OCI-LY7 (cell line): ENCODE results near the gene SOAT2. TPM values are rescaled to one million over a fixed set of nuclear protein-coding genes. Genes with fewer than 3 reads are reported as not detected.

Experiments
- BruUV-seq: library from RNA; stranded (reverse); fragments of 400-500 nt; replicated peaks from 2 replicates; lab custom pipeline; 2021; lab: Mats Ljungman, UMichigan
- CTCF ChIA-PET: fragments of 300-600 bp; sonication (Branson Sonifier 250); formaldehyde crosslinking; loops from one replicate; lab custom pipeline; 2022; ENCODE audit warnings: antibody characterized with exemption; ENCODE audit not compliant: unreplicated experiment; lab: Charles Lee
- POLR2A ChIA-PET: fragments of 300-600 bp; sonication (Branson Sonifier 250); formaldehyde crosslinking; loops from one replicate; lab custom pipeline; 2022; ENCODE audit warnings: antibody characterized with exemption; lab: Charles Lee
- DNase-seq: peaks from one replicate; pipeline ENCODE4 v3.0.0-alpha.2; 2015; ENCODE audit warnings: low spot score
- H2AFZ ChIP-seq: fragments of 200-600 bp; sonication (generic), shearing (Covaris generic); 2 replicates; pipeline ENCODE4 v1.6.1; 2014; ENCODE audit warnings: mild to moderate bottlenecking, antibody characterized with exemption, low read length, moderate library complexity
- H3K27ac ChIP-seq: fragments of 200-600 bp; sonication (generic); 2 replicates; pipeline ENCODE4 v1.5.1; 2014; ENCODE audit warnings: mixed run types, low read depth, mild to moderate bottlenecking, moderate library complexity, low read length, inconsistent platforms; ENCODE audit not compliant: poor library complexity, severe bottlenecking
- H3K36me3 ChIP-seq: fragments of 200-600 bp; sonication (generic); 2 replicates; pipeline ENCODE4 v1.6.1; 2014; ENCODE audit warnings: mild to moderate bottlenecking, antibody characterized with exemption, low read length, moderate library complexity, mixed read lengths; ENCODE audit not compliant: insufficient read depth
- H3K4me1 ChIP-seq: fragments of 200-600 bp; sonication (generic); 2 replicates; pipeline ENCODE4 v1.5.1; 2014; ENCODE audit warnings: mild to moderate bottlenecking, low read length; ENCODE audit not compliant: insufficient read depth, poor library complexity, severe bottlenecking
- H3K4me2 ChIP-seq: fragments of 200-600 bp; sonication (generic); 2 replicates; pipeline ENCODE4 v1.6.1; 2014; ENCODE audit warnings: mild to moderate bottlenecking, low read length
- H3K4me3 ChIP-seq: fragments of 200-600 bp; sonication (generic); 2 replicates; pipeline ENCODE4 v1.5.1; 2014; ENCODE audit warnings: mild to moderate bottlenecking, low read depth, low read length; ENCODE audit not compliant: poor library complexity, severe bottlenecking
- H3K79me2 ChIP-seq: fragments of 200-600 bp; sonication (generic); 2 replicates; pipeline ENCODE4 v1.6.1; 2016; ENCODE audit warnings: low read depth, mild to moderate bottlenecking, low read length, moderate library complexity, mixed read lengths; ENCODE audit not compliant: insufficient read depth
- H3K9me2 ChIP-seq: fragments of 200-600 bp; sonication (generic); 2 replicates; pipeline ENCODE4 v1.6.1; 2016; ENCODE audit warnings: mild to moderate bottlenecking, low read length, mixed read lengths; ENCODE audit not compliant: insufficient read depth
- H3K9me3 ChIP-seq: fragments of 200-600 bp; sonication (generic); 2 replicates; pipeline ENCODE4 v1.6.1; 2014; ENCODE audit warnings: mild to moderate bottlenecking, mixed run types, low read length, mixed read lengths
- H4K20me1 ChIP-seq: fragments of 200-600 bp; sonication (generic); 2 replicates; pipeline ENCODE4 v1.6.1; 2014; ENCODE audit warnings: mild to moderate bottlenecking, antibody characterized with exemption, low read length, moderate library complexity, mixed read lengths; ENCODE audit not compliant: insufficient read depth
- EZH2phosphoT487 ChIP-seq: fragments of 200-600 bp; sonication (generic); IDR thresholded peaks from 2 replicates; pipeline ENCODE4 v1.6.1; 2018; ENCODE audit warnings: low read depth, borderline replicate concordance, mild to moderate bottlenecking, mixed run types, antibody characterized with exemption, low read length, moderate library complexity, mixed read lengths
- intact Hi-C: fragments of 100-400 bp; cut with micrococcal nuclease; formaldehyde crosslinking; loops from one replicate; pipeline ENCODE4 v1.10.0; 2022; ENCODE audit not compliant: unreplicated experiment
- total RNA-seq, 2 experiments: library from RNA; depleted of rRNA in 1 of 2; stranded (reverse); fragments of >200 nt in 1 of 2; shearing (Covaris generic) in 1 of 2; gene quantifications; 2 replicates each; pipeline ENCODE4 v1.2.3, GENCODE V29; 2014 to 2022
- TF ChIP-seq, protein P1 (sequence below): fragments of 200-600 bp; sonication (generic); conservative IDR thresholded peaks from 2 replicates; pipeline ENCODE4 v1.5.1; 2014; ENCODE audit warnings: mild to moderate bottlenecking, antibody characterized with exemption, low read length, moderate library complexity, mixed read lengths

Gene SOAT2
- total RNA-seq, 2 experiments from 2014 or later = 0.06 to 1.8 TPM

DNA sequence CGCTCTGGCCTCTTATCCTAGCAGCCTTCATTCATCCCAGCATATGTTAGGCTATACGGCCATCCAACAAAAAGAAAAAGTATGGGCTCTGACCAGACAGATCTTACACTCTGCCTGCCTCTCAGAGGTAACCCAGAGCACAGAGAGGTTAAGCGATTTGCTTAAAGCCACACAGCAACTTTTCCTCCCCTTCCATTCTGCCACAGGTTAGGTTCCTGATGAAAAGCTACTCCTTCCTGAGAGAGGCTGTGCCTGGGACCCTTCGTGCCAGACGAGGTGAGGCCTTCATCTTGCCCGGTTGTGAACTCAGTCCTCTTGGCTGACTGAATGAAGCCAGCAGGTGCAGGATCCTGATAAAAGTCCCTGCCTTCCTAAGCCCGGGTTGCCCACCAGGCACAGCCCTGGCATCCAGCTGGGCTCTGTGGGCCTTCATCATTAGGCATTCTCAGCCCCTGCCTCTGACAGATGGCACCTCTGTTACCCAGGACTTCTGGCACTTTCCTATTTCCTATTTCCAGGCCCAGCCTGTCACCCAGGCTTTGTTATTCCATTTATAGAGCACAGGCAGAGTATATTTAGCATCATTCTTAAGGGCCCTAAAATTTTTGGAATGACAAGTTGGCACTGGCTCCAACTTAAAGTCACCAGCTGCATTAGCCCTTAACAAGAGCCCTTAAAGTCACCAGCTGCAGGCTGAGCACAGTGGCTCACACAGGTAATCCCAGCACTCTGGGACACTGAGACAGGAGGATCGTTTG lies 12.8 kb downstream of the SOAT2 start:
- no peaks in the 10 kb centered on the region for H3K4me1 ChIP-seq
- intact Hi-C loops = no loop called here
- H3K4me3 ChIP-seq = no peak overlapping the region
- no peaks in the 10 kb centered on the region for H4K20me1 ChIP-seq
- CTCF ChIA-PET = no interaction called here
- H3K79me2 ChIP-seq = no peaks in the 10 kb centered on the region
- H3K9me2 ChIP-seq = no peaks in the 10 kb centered on the region
- no TSS peak for BruUV-seq
- no peak overlapping the region for H3K27ac ChIP-seq
- no peaks in the 10 kb centered on the region for H3K9me3 ChIP-seq
- H3K4me2 ChIP-seq = no peak overlapping the region
- POLR2A ChIA-PET = no interaction called here
- no peak overlapping the region for H2AFZ ChIP-seq
- DNase-seq = no peak
- no peaks in the 10 kb centered on the region for H3K36me3 ChIP-seq
- TF ChIP-seq, protein P1, sequence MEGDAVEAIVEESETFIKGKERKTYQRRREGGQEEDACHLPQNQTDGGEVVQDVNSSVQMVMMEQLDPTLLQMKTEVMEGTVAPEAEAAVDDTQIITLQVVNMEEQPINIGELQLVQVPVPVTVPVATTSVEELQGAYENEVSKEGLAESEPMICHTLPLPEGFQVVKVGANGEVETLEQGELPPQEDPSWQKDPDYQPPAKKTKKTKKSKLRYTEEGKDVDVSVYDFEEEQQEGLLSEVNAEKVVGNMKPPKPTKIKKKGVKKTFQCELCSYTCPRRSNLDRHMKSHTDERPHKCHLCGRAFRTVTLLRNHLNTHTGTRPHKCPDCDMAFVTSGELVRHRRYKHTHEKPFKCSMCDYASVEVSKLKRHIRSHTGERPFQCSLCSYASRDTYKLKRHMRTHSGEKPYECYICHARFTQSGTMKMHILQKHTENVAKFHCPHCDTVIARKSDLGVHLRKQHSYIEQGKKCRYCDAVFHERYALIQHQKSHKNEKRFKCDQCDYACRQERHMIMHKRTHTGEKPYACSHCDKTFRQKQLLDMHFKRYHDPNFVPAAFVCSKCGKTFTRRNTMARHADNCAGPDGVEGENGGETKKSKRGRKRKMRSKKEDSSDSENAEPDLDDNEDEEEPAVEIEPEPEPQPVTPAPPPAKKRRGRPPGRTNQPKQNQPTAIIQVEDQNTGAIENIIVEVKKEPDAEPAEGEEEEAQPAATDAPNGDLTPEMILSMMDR = no peak
- no peak for TF ChIP-seq EZH2phosphoT487

DNA sequence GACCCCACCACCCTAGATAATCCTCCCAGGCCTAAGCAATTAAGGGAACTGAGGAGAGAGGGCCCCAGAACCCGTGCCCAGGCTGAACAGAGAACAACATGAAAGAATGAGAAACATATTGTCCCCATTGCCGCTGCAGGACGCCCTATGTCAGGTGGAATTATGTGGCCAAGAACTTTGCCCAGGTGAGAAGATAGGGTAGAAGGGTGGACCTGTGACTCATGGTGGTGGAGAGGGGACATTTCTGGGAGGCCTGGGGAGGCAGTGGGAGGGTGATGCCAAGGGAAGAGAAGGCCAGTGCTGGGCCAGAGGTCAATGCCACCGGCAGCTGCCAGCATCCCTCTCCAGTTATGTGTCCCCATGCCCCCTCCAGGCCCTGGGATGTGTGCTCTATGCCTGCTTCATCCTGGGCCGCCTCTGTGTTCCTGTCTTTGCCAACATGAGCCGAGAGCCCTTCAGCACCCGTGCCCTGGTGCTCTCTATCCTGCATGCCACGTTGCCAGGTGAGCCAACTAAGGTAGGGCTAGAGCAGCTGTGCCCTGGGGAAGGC lies 15.5 kb downstream of the SOAT2 start:
- H2AFZ ChIP-seq = no peak overlapping the region
- H3K9me2 ChIP-seq = no peaks in the 10 kb centered on the region
- H3K4me2 ChIP-seq = no peak overlapping the region
- H3K27ac ChIP-seq = no peak overlapping the region
- intact Hi-C loops = no loop called here
- ChIA-PET POLR2A (no interaction called here), CTCF (no interaction called here)
- H3K79me2 ChIP-seq = no peaks in the 10 kb centered on the region
- no peak for DNase-seq
- H3K4me3 ChIP-seq = no peak overlapping the region
- no peaks in the 10 kb centered on the region for H3K36me3 ChIP-seq
- H3K4me1 ChIP-seq = no peaks in the 10 kb centered on the region
- TF ChIP-seq EZH2phosphoT487 = no peak
- TF ChIP-seq, protein P1 = no peak
- BruUV-seq = no TSS peak
- H3K9me3 ChIP-seq = no peaks in the 10 kb centered on the region
- H4K20me1 ChIP-seq = no peaks in the 10 kb centered on the region
